ENCODE data around the gene DIS3L2. TPM values are rescaled to one million over a fixed set of nuclear protein-coding genes. Genes with fewer than 3 reads are reported as not detected.

The DIS3L2 gene
- total RNA-seq, 4 donors from 2014 or later: 18.7 to 30.9 (median 26.1) TPM

DNA sequence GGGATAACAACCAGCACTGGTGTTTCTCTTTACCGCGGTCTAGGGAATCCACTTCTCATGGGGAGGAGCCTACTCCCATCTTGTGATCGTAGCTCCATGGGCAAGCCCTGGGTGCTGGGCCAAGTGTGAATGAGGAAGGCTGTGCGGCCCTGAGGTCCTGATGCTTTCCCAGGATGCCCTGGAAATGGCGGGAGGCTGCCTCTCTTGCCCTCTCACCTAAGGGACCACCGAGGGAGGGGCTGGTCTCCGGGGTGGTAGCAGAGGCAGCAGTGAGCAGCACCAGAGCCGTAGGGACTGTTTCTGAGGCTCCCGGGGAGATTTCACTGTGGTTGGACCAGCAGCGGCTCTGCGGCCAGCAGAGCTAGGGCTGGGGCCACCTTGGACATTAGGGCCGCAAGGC is 19.8 kb upstream of the DIS3L2 start:
- TF ChIP-seq, protein P1, sequence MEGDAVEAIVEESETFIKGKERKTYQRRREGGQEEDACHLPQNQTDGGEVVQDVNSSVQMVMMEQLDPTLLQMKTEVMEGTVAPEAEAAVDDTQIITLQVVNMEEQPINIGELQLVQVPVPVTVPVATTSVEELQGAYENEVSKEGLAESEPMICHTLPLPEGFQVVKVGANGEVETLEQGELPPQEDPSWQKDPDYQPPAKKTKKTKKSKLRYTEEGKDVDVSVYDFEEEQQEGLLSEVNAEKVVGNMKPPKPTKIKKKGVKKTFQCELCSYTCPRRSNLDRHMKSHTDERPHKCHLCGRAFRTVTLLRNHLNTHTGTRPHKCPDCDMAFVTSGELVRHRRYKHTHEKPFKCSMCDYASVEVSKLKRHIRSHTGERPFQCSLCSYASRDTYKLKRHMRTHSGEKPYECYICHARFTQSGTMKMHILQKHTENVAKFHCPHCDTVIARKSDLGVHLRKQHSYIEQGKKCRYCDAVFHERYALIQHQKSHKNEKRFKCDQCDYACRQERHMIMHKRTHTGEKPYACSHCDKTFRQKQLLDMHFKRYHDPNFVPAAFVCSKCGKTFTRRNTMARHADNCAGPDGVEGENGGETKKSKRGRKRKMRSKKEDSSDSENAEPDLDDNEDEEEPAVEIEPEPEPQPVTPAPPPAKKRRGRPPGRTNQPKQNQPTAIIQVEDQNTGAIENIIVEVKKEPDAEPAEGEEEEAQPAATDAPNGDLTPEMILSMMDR (IDR thresholded peaks at IDR 0.05; ENCODE audit: low read depth): no peak

DNA sequence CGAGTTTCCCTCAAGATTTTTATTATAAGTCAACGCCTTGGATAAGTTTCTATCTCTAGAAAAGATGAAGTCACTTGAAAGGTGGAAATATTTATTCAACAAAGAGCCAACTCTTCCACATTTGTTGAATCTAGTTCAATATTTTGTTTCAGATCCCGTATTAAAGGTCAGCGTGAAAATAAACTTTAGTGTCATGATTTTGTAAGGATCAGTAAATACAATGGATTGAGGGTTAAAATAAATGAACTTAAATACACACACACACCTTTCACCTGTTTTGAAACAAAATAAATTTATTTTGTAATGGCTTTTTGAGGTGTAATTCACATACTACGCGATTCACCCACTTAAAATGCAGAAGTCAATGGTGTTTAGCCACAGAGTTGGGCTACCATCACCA is 19.3 kb upstream of the DIS3L2 start:
- TF ChIP-seq, protein P1 (IDR thresholded peaks at IDR 0.05; ENCODE audit: low read depth): no peak

DNA sequence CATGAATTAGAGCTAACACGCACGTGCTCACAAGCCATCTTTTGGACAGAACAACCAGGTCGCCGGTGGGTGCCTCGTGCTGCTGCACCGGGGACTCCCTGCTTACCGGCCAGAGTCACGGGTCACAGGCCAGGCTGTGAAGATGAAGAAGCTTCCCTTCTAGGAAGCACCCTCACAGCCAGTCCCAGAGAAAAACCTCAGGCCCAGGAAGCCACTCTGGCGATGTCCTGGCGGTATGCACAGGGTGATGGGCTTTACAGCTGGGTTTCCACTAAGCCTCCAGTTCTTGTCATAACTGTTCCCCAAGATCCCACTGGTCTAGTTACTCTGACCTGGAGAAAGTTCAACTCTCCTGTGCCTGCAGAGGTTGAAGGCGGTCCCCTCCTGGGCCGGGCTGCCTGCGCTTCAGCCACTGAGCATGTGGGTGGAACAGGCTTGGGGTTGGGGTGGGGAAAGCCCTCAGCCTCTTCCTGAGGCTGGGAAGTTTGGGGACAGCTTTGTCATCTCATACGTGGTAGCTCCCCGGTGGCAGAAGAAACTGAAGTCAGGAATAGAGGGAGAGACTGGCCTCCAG is 15.2 kb upstream of the DIS3L2 start:
- TF ChIP-seq, protein P1 (IDR thresholded peaks at IDR 0.05; ENCODE audit: low read depth): no peak

DNA sequence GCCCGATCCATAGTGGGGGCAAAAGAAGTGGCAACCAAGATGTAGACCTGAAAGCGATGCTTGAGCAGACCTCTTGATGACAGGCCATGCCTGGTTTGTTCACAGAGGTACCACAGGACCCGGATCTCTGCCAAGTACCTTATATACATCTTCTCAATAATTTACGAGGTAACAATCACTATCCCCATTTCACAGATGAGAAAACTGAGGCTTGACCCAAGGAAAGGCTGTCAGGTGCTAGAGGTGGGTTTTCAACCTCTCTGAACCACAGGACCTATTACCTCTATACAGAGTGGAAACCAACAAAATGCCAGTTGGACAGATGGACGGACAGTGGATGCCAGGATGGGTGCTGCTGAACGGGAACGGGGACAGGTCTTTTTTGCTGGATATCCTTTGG is 13.8 kb upstream of the DIS3L2 start:
- TF ChIP-seq, protein P1 (IDR thresholded peaks at IDR 0.05; ENCODE audit: low read depth): no peak

DNA sequence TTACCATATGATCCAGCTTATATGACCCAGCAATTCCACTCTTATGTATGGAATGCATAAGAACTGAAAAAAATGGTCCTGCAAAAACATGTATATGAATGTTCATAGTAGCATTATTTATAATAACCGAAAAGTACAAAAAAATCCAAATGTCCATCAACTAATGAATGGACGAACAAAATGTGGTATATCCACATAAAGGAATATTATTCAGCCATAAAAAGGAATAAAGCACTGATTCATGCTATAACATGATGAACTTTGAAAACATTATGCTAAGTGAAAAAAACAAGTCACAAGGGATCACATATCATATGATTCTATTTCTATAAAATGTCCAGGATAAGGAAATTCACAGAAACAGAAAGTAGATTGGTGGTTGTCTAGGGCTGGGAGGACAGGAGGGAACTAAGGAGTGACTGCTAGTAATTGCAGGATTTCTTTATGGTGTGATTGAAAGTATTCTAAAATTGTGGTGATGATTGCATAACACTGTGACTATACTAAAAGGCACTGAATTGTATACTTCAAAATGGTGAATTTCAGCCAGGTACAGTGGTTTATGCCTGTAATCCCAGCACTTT is 10.0 kb upstream of the DIS3L2 start:
- TF ChIP-seq, protein P1 (IDR thresholded peaks at IDR 0.05; ENCODE audit: low read depth): no peak

DNA sequence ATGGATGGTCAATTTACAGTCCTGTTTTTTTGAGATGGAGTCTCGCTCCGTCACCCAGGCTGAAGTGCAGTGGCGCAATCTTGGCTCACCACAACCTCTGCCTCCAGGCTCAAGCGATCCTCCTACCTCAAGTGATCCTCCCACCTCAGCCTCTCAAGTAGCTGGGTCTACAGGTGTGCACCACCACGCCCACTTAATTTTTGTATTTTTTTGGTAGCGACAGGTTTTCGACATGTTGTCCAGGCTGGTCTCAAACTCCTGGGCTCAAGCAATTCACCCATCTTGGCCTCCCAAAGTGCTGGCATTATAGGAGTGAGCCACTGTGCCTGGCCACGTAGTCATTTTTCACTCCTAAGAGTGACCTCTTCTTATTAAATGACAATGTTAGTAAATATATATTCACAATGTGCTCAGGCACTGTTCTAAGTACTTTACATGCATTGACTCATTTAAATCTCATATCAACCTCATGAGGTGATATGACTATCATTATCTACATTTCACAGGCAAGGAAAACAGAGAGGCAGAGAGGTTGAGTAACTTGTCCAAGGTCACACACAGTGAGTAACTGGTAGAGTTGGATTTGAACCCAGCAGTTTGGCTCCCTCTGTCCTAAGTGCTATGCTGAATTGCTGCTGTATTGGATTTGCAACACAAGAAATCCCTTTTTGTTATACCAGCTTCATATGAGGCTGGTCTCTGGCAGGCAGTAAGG is 5.6 kb upstream of the DIS3L2 start:
- TF ChIP-seq, protein P1 (IDR thresholded peaks at IDR 0.05; ENCODE audit: low read depth): no peak

DNA sequence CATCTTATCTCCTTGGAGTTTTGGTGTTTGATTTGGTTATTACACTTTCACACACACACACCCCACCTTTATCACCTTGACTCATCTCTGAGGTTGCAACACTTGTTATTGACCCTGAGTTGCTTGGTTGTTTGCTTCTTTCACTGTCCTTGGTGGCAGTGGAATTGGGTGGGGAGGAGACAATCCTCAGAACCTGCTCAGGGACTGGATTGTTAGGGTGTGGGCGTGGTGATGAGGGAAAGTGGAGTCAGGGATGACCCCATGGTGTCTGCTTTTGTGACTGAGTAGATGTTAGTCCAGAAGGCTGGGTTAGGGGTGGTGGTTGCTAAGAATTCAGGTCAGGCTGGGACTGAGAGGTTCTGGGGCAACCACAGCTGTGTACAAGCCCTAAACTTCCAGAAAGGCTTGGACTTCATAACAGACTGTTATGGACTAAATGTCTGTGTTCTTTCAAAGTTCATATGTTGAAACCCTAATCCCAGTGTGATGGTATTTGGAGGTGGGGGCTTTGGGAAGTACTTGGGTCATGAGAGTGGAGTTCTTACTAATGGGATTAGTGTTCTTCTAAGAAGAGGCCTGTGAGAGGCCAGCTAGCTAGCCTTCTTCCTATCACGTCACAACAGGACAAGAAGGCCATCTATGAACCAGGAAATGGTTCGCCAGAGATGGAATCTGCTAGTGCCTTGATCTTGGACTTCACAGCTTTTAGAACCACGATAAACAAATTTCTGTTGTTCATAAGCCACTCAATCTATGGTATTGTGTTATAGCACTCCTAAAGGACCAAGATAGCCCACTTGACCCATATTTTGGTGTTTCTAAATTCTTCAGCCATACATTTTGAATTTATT is 3.4 kb upstream of the DIS3L2 start:
- TF ChIP-seq, protein P1 (IDR thresholded peaks at IDR 0.05; ENCODE audit: low read depth): no peak

Measured in subcutaneous adipose tissue (tissue), 4 donors.